Measurements from ENCODE around the gene ASCC3.
"Not testable (repeated sequence)": the region's sequence is repeated elsewhere in the genome, so short reads cannot be mapped to it uniquely, and the experiment has no call there.

Gene ASCC3

GRCh38 chr6:100737720-100738119 lies 143.4 kb downstream of the ASCC3 start:
- H3K4me1 ChIP-seq (ENCODE audit: control extremely low read depth in 1 of 4, control insufficient read depth in 4 of 4, insufficient read depth in 4 of 4, low read length in 3 of 4); DNase-seq; H3K27me3 ChIP-seq (replicated peaks in 2 of 5; ENCODE audit: control insufficient read depth in 4 of 5, insufficient read depth in 5 of 5, low read length in 4 of 5); POLR2A ChIA-PET; H3K36me3 ChIP-seq (ENCODE audit: control insufficient read depth in 4 of 4, insufficient read depth in 4 of 4, low read length in 3 of 4); H3K27ac ChIP-seq (ENCODE audit: insufficient read depth in 1 of 2, low read depth in 1 of 2, low read length in 2 of 2, poor library complexity in 1 of 2, severe bottlenecking in 2 of 2); CTCF ChIA-PET; H3K4me3 ChIP-seq (ENCODE audit: control insufficient read depth in 1 of 7, extremely low read depth in 1 of 7, insufficient read depth in 4 of 7, low read depth in 2 of 7, low read length in 6 of 7): not testable (repeated sequence)
- peaks cover 0 to 21% (median 6%) of the 10 kb centered on the region in 5 experiments for H3K9me3 ChIP-seq (ENCODE audit: control extremely low read depth in 1 of 5, control insufficient read depth in 4 of 5, insufficient read depth in 2 of 5, low read depth in 1 of 5, low read length in 4 of 5)

- no peak overlapping the region for H3K27ac ChIP-seq (ENCODE audit: insufficient read depth in 1 of 2, low read depth in 1 of 2, low read length in 2 of 2, poor library complexity in 1 of 2, severe bottlenecking in 2 of 2)
- H3K4me3 ChIP-seq (ENCODE audit: control insufficient read depth in 1 of 7, extremely low read depth in 1 of 7, insufficient read depth in 4 of 7, low read depth in 2 of 7, low read length in 6 of 7), result no peak overlapping the region
- no peak for DNase-seq
- H3K4me1 ChIP-seq (ENCODE audit: control extremely low read depth in 1 of 4, control insufficient read depth in 4 of 4, insufficient read depth in 4 of 4, low read length in 3 of 4), result no peaks in the 10 kb centered on the region
- no peaks in the 10 kb centered on the region for H3K36me3 ChIP-seq (ENCODE audit: control insufficient read depth in 4 of 4, insufficient read depth in 4 of 4, low read length in 3 of 4)
- CTCF ChIA-PET, result interaction anchor here (1.5 kb wide), 1 partner anchor 10 kb away, joined by 4 read pairs; no protein-coding TSS in a partner anchor
- WGBS (ENCODE audit: insufficient coverage), result 100% methylated on average over 2 of the region's 5 CpGs
- no peaks in the 10 kb centered on the region for H3K9me3 ChIP-seq (ENCODE audit: control extremely low read depth in 1 of 5, control insufficient read depth in 4 of 5, insufficient read depth in 2 of 5, low read depth in 1 of 5, low read length in 4 of 5)
- H3K27me3 ChIP-seq (replicated peaks in 2 of 5; ENCODE audit: control insufficient read depth in 4 of 5, insufficient read depth in 5 of 5, low read length in 4 of 5), result no peaks in the 10 kb centered on the region
- POLR2A ChIA-PET, result no interaction called here
Measured at GRCh38 chr6:100731411-100731810, 149.7 kb downstream of the ASCC3 start.

- no peak for DNase-seq
- Histone ChIP-seq H3K9me3 (ENCODE audit: control extremely low read depth in 1 of 5, control insufficient read depth in 4 of 5, insufficient read depth in 2 of 5, low read depth in 1 of 5, low read length in 4 of 5) (no peaks in the 10 kb centered on the region), H3K36me3 (ENCODE audit: control insufficient read depth in 4 of 4, insufficient read depth in 4 of 4, low read length in 3 of 4) (no peaks in the 10 kb centered on the region), H3K27ac (ENCODE audit: insufficient read depth in 1 of 2, low read depth in 1 of 2, low read length in 2 of 2, poor library complexity in 1 of 2, severe bottlenecking in 2 of 2) (no peak overlapping the region), H3K27me3 (replicated peaks in 2 of 5; ENCODE audit: control insufficient read depth in 4 of 5, insufficient read depth in 5 of 5, low read length in 4 of 5) (no peaks in the 10 kb centered on the region), H3K4me3 (ENCODE audit: control insufficient read depth in 1 of 7, extremely low read depth in 1 of 7, insufficient read depth in 4 of 7, low read depth in 2 of 7, low read length in 6 of 7) (no peak overlapping the region), H3K4me1 (ENCODE audit: control extremely low read depth in 1 of 4, control insufficient read depth in 4 of 4, insufficient read depth in 4 of 4, low read length in 3 of 4) (no peaks in the 10 kb centered on the region)
- ChIA-PET CTCF (interaction anchor here (0.8 to 1.5 kb wide), 3 partner anchors 8 to 11 kb away, joined by 3 to 4 read pairs (median 4); no protein-coding TSS in a partner anchor), POLR2A (interaction anchor here (0.6 kb wide), 1 partner anchor 17 kb away, joined by 3 read pairs; no protein-coding TSS in a partner anchor)
- WGBS (ENCODE audit: insufficient coverage), result 80% methylated on average over 1 of the region's 7 CpGs
Measured at GRCh38 chr6:100730001-100730980, 150.8 kb downstream of the ASCC3 start.

GRCh38 chr6:100726666-100727065 lies 154.5 kb downstream of the ASCC3 start:
- no peak overlapping the region for H3K4me3 ChIP-seq (ENCODE audit: control insufficient read depth in 1 of 7, extremely low read depth in 1 of 7, insufficient read depth in 4 of 7, low read depth in 2 of 7, low read length in 6 of 7)
- peaks cover 0 to 5% (median 0%) of the 10 kb centered on the region in 5 experiments for H3K9me3 ChIP-seq (ENCODE audit: control extremely low read depth in 1 of 5, control insufficient read depth in 4 of 5, insufficient read depth in 2 of 5, low read depth in 1 of 5, low read length in 4 of 5)
- ChIA-PET CTCF (no interaction called here), POLR2A (no interaction called here)
- H3K4me1 ChIP-seq (ENCODE audit: control extremely low read depth in 1 of 4, control insufficient read depth in 4 of 4, insufficient read depth in 4 of 4, low read length in 3 of 4), result no peaks in the 10 kb centered on the region
- no CpG with 5 or more reads among the region's 1 CpG for WGBS (ENCODE audit: insufficient coverage)
- peaks cover 0 to 8% (median 0%) of the 10 kb centered on the region in 4 experiments for H3K36me3 ChIP-seq (ENCODE audit: control insufficient read depth in 4 of 4, insufficient read depth in 4 of 4, low read length in 3 of 4)
- no peak for DNase-seq
- no peak overlapping the region for H3K27ac ChIP-seq (ENCODE audit: insufficient read depth in 1 of 2, low read depth in 1 of 2, low read length in 2 of 2, poor library complexity in 1 of 2, severe bottlenecking in 2 of 2)
- H3K27me3 ChIP-seq (replicated peaks in 2 of 5; ENCODE audit: control insufficient read depth in 4 of 5, insufficient read depth in 5 of 5, low read length in 4 of 5), result no peaks in the 10 kb centered on the region

- no peak for DNase-seq
- Histone ChIP-seq H3K36me3 (ENCODE audit: control insufficient read depth in 4 of 4, insufficient read depth in 4 of 4, low read length in 3 of 4) (peaks cover 0 to 8% (median 0%) of the 10 kb centered on the region in 4 experiments), H3K4me3 (ENCODE audit: control insufficient read depth in 1 of 7, extremely low read depth in 1 of 7, insufficient read depth in 4 of 7, low read depth in 2 of 7, low read length in 6 of 7) (no peak overlapping the region), H3K9me3 (ENCODE audit: control extremely low read depth in 1 of 5, control insufficient read depth in 4 of 5, insufficient read depth in 2 of 5, low read depth in 1 of 5, low read length in 4 of 5) (peaks cover 0 to 5% (median 0%) of the 10 kb centered on the region in 5 experiments), H3K4me1 (ENCODE audit: control extremely low read depth in 1 of 4, control insufficient read depth in 4 of 4, insufficient read depth in 4 of 4, low read length in 3 of 4) (peaks cover 0 to 2% (median 0%) of the 10 kb centered on the region in 4 experiments), H3K27me3 (replicated peaks in 2 of 5; ENCODE audit: control insufficient read depth in 4 of 5, insufficient read depth in 5 of 5, low read length in 4 of 5) (no peaks in the 10 kb centered on the region), H3K27ac (ENCODE audit: insufficient read depth in 1 of 2, low read depth in 1 of 2, low read length in 2 of 2, poor library complexity in 1 of 2, severe bottlenecking in 2 of 2) (no peak overlapping the region)
- ChIA-PET POLR2A (no interaction called here), CTCF (no interaction called here)
- WGBS (ENCODE audit: insufficient coverage), result 100% methylated on average over 1 of the region's 5 CpGs
Measured at GRCh38 chr6:100724696-100725095, 156.4 kb downstream of the ASCC3 start.

GRCh38 chr6:100724222-100724621 lies 156.9 kb downstream of the ASCC3 start:
- peak in 1 of 3 donors; percentile 1 for DNase-seq
- POLR2A ChIA-PET, result no interaction called here
- peaks cover 0 to 8% (median 0%) of the 10 kb centered on the region in 4 experiments for H3K36me3 ChIP-seq (ENCODE audit: control insufficient read depth in 4 of 4, insufficient read depth in 4 of 4, low read length in 3 of 4)
- no peak overlapping the region for H3K4me3 ChIP-seq (ENCODE audit: control insufficient read depth in 1 of 7, extremely low read depth in 1 of 7, insufficient read depth in 4 of 7, low read depth in 2 of 7, low read length in 6 of 7)
- peaks cover 0 to 5% (median 0%) of the 10 kb centered on the region in 5 experiments for H3K9me3 ChIP-seq (ENCODE audit: control extremely low read depth in 1 of 5, control insufficient read depth in 4 of 5, insufficient read depth in 2 of 5, low read depth in 1 of 5, low read length in 4 of 5)
- 100% methylated on average over 1 of the region's 1 CpG for WGBS (ENCODE audit: insufficient coverage)
- H3K4me1 ChIP-seq (ENCODE audit: control extremely low read depth in 1 of 4, control insufficient read depth in 4 of 4, insufficient read depth in 4 of 4, low read length in 3 of 4), result peaks cover 0 to 2% (median 0%) of the 10 kb centered on the region in 4 experiments
- CTCF ChIA-PET, result no interaction called here
- no peak overlapping the region for H3K27ac ChIP-seq (ENCODE audit: insufficient read depth in 1 of 2, low read depth in 1 of 2, low read length in 2 of 2, poor library complexity in 1 of 2, severe bottlenecking in 2 of 2)
- no peaks in the 10 kb centered on the region for H3K27me3 ChIP-seq (replicated peaks in 2 of 5; ENCODE audit: control insufficient read depth in 4 of 5, insufficient read depth in 5 of 5, low read length in 4 of 5)

GRCh38 chr6:100721256-100721655 lies 159.9 kb downstream of the ASCC3 start:
- Histone ChIP-seq H3K4me3 (ENCODE audit: control insufficient read depth in 1 of 7, extremely low read depth in 1 of 7, insufficient read depth in 4 of 7, low read depth in 2 of 7, low read length in 6 of 7) (no peak overlapping the region), H3K27me3 (replicated peaks in 2 of 5; ENCODE audit: control insufficient read depth in 4 of 5, insufficient read depth in 5 of 5, low read length in 4 of 5) (no peaks in the 10 kb centered on the region), H3K36me3 (ENCODE audit: control insufficient read depth in 4 of 4, insufficient read depth in 4 of 4, low read length in 3 of 4) (peaks cover 0 to 8% (median under 1%) of the 10 kb centered on the region in 4 experiments), H3K4me1 (ENCODE audit: control extremely low read depth in 1 of 4, control insufficient read depth in 4 of 4, insufficient read depth in 4 of 4, low read length in 3 of 4) (peaks cover 0 to 2% (median 0%) of the 10 kb centered on the region in 4 experiments), H3K27ac (ENCODE audit: insufficient read depth in 1 of 2, low read depth in 1 of 2, low read length in 2 of 2, poor library complexity in 1 of 2, severe bottlenecking in 2 of 2) (no peak overlapping the region), H3K9me3 (ENCODE audit: control extremely low read depth in 1 of 5, control insufficient read depth in 4 of 5, insufficient read depth in 2 of 5, low read depth in 1 of 5, low read length in 4 of 5) (peaks cover 0 to 5% (median 0%) of the 10 kb centered on the region in 5 experiments)
- no peak for DNase-seq
- ChIA-PET POLR2A (no interaction called here), CTCF (interaction anchor here (1.3 kb wide), 1 partner anchor 160 kb away, joined by 3 read pairs; the partner anchor contains the start of gene ASCC3)
